GM18511 (cell line): ENCODE results near the gene WDR89.
"Not testable (repeated sequence)": the region's sequence is repeated elsewhere in the genome, so short reads cannot be mapped to it uniquely, and the experiment has no call there.

Experiments
- ATAC-seq: cut with Tn5 transposase; IDR thresholded peaks from one replicate; pipeline ENCODE4 v1.9.1; 2021; ENCODE audit warnings: mild to moderate bottlenecking, moderate library complexity; ENCODE audit not compliant: unreplicated experiment

WDR89 gene

DNA sequence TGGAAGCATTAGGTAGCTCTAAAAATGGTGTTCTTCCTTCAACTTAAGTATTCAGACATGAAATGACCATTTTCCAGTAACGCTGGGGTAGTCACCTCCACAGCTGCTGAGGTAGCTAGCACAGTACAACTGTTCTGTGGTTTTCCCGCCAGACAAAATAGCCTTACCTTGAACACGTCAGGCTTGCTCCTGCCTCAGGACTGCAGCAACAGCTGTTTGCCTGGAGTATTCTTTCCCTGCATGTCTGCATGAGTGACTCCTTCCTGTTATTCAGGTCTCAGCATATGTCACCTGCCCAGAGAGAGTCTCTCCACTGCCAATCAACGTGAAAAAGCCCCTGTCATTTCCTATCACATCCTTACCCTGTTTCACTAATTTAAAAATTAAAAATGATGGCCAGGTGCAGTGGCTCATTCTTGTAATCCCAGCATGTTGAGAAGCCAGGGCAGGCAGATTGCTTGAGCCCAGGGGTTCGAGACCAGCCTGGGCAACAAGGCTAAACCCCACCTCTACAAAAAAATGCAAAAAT is 37.9 kb downstream of the WDR89 start:
- no peak for ATAC-seq

DNA sequence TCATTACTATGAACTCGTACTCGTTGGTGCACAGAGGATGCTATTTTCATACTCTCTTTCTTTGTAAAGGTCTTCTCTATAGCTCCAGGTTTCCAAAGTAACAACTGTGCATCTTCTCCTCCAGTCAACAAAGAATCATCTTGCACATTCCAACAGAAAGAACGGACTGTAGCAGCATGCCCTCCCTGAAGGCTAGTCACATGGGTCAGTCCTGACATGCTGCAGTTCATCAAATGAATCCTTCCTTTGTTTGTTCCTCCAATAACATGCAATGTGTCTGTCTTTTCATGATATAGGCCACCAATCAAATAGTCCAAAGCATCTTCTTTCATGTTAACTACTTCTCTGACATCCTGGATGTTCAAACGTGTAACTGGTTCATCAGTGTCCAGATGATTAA is 42.9 kb downstream of the WDR89 start:
- no peak for ATAC-seq

DNA sequence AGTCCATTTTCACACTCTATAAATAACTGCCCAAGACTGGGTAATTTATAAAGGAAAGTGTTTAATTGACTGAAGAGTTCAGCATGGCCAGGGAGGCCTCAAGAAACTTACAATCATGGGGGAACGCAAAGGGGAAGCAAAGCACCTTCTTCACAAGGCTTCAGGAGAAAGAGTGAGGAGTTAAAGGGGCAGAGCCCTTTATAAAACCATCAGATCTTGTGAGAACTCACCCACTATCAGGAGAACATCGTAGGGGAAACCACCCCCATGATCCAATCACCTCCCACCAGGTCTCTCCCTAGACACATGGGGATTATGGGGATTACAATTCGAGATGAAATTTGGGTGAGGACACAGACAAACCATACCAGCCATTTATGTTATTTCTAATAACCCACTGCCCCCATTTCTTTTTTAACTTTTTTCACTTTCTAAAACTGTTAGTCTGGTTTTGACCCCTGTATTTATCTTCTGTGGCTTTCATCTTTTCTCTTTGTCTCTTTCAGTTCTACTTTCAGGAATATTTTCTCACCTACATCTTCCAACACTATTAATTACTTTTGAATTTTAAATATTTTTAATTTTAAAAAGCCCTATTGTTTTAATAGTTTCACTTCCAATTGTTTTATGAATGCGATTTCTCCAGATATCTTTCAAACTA is 44.5 kb downstream of the WDR89 start:
- no peak for ATAC-seq

DNA sequence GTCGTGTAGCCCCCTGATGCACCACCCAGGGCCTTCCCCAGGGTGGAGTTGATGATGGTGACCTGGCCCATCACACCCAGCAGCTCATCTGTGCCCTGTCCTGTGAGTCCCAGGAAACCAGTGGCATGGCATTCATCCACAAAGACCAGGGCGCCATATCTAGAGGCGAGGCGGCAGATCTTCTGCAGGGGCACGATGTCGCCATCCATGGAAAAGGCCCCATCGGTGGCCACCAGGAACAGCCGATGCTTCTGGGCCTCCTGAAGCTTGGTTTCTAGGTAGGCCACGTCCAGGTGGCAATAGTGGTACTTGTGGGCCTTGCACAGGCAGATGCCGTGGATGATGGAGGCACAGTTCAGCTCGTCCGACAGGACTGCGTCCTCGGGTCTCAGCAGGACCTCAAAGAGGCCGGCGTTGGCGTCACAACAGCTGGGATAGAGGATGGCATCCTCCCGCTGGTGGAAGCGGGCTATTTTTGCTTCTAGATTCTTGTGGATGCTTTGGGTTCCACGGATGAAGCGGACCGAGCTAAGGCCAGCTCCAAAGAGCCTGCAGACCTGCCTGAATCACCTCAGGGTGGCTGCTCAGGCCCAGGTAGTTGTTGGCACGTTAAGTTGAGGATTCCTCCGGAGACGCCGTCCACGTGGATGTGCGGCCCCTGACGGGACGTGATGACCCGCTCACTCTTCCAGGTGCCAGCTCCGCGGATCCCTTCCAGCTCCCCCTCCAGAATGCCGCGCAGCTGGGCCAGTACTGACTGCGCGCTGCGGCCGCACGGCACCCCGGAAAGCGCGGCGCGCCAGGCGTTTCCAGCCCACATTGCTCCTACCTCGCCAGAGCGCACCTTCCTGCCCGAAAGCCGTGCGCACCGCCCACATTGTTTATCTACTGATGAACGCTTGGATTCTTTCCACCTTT is 47.0 kb downstream of the WDR89 start:
- ATAC-seq = no peak

DNA sequence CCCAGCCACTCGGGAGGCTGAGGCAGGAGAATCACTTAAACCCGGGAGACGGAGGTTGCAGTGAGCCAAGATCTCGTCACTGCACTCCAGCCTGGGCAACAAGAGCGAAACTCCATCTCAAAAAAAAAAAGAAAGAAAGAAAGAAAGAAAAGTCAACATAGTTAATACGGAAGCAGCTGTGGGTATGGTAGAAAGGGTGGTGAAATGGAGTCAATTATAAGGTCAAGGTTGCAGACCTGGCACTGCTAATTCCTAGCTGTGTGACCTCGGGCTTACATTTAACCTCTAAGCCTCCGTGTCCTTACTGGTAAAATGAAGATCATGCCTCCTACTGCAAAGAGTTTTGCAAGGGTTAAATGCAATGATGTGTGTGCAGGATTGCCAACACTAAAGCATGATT is 58.6 kb downstream of the WDR89 start:
- not testable (repeated sequence) for ATAC-seq

DNA sequence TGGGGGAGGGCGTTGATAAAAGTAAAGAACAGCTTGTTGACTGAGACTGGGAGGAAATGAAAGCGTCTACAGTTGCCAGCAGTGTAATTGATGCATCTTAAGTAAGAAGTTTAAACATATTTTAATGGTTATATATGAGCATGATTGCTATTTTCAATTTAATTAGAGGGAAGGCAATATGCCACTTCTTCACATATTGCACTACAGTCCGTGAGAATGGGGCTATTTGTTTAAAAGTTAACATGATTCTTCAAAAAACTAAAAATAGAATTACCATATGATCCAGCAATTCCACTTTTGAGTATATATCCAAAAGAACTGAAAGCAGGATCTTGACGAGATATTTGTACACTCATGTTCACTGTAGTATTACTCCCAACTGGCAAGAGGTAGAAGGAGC is 60.2 kb downstream of the WDR89 start:
- no peak for ATAC-seq

DNA sequence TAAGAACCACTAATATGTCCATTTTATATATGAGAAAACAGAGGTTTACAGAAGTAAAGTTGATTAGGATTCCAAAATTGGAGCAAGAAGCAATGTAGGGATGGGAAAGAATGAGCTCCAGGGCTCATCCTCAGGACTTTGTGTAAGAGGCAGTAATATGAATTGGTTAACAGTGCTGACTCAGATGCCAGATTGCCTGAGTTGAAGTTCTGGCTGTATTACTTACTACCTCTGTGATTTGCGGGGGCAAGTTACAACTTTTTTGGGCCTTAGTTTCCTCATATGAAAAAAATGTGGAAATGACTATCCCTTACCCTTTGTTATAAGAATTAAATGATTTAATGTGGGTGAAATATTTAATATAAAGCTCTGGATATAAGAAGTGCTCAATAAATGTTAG is 63.4 kb downstream of the WDR89 start:
- ATAC-seq = no peak

DNA sequence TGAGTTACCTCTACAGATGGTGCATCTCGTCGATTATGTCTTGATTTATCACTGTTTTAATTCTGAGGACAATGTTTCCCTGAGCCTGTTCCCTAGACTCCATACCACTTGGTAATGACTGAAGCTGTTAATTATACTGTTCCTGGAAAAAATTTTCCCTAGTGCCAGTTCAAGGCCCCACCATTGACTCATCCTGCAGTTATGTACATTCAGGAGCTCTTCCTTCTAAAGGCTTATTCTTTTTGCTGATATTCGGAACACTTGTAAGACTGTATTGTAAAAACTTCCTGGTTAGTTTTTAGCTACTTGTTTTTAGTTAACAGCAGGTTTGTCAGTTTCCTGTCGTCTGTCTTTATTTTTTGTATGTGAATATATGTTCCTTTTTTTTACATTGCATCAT is 68.1 kb downstream of the WDR89 start:
- no peak for ATAC-seq

DNA sequence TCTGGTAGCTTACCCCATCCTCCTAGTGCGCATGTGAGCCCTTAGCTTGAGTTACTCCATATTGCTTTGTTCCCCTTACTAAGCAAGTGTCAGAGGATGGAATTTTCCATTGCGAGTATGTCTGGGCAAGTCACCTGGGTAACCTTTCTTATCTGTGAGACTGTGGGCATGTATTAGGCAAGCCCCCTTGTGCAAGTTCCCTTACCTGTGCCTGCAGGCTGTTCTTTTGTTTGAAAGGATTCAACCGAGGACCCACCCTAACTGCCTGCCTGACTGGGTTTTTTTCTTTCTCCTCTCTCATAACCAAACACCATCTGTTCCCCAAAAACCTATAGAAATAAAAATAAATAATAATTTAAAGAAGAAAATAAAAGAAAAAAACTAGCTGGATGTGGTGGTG is 76.2 kb downstream of the WDR89 start:
- ATAC-seq = no peak

DNA sequence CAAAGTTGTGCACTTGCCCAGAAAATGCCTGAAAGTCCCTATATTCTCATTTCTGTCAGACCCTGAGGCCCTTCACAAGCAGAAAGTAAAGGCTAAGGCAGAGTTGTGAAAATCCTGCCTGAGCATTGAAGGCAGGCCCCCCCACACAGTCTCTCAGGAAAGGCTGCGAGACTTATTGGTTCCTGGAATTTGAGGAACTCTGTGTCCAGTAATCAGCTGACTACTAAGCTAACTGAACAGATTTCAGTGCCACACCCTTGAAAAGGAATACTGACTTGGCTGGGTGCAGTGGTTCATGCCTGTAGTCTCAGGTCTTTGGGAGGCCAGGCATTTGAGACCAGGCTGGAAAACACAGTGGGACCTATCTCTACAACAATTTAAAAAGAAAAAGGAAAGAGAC is 77.4 kb downstream of the WDR89 start:
- no peak for ATAC-seq

DNA sequence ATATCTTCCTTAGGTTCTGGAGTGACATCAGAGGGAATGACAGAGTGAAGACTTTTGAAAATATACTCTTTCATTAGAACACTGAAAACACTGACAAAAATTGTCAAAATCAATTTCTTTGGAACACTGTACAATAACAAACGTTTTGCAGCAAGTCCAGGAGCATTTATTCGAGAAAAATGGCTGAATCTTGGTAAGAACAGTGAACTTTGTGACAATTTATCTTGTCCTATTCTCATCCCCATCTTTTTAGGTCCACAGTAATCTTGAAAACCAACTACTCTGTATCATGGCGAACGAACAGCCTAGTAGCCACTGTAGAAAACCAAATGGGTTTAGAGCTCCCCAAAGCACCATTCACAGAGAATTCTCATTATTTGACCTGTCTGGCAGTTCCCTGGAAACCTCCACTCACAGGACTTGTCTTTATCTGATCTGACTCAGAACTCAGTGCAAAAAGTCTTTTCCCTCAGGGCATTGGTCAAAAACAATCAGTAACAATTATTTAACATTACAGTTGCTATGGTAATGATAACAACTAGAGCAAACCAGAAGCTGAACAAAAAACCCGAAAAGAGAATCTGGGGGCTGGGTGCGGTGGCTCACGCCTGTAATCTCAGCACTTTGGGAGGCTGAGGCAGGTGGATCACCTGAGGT is 78.2 kb downstream of the WDR89 start:
- ATAC-seq = no peak

DNA sequence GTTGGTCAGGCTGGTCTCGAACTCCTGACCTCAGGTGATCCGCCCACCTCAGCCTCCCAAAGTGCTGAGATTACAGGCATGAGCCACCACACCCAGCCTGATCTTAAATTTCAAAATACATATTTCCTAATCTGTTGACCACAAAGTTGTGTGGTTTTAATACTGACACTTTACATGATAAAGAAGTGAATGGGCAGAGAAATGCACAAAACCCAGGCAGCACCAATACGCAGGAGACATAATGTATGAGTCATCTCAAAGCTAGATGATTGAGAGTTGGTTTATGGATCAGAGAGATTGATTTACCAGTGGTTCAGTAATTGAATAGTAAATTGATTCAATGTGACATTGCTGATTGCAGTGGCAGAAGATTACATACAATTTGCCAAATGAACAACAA is 79.3 kb downstream of the WDR89 start:
- ATAC-seq = no peak

DNA sequence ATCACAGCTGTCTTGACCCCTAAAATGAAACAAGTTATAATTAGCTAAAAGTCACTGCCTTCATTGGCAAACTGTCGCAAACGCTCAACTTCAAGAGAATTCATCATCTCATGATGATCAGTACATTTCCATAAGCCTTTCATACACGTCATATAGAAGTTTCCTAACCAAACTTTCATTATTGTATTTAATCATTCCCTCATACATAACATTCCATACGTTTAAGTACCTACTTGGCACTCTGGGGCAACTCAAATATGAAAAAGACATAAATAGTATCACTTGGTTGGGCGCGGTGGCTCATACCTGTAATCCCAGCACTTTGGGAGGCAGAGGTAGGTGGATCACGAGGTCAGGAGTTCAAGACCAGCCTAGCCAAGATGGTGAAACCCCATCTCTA is 86.1 kb downstream of the WDR89 start:
- ATAC-seq = no peak

DNA sequence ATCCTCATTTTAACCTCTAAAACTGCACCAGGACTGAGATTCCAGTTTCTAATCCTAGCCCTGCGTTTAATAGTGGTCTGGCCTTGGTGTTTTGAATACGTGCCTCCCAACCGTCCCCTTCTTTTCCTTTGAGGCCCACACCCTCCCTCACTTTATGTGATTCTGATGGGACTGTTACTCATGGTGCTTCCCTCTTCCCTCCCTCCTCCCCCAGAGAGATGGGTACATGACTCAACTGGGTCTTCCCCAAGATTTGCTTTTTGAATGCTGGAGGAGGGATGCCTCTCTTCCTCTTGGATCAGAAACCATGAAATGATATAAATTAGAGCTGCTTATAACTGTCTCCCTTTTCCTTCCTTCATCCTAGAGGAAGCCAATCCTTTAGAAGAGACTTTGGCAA is 90.3 kb downstream of the WDR89 start:
- ATAC-seq = no peak

DNA sequence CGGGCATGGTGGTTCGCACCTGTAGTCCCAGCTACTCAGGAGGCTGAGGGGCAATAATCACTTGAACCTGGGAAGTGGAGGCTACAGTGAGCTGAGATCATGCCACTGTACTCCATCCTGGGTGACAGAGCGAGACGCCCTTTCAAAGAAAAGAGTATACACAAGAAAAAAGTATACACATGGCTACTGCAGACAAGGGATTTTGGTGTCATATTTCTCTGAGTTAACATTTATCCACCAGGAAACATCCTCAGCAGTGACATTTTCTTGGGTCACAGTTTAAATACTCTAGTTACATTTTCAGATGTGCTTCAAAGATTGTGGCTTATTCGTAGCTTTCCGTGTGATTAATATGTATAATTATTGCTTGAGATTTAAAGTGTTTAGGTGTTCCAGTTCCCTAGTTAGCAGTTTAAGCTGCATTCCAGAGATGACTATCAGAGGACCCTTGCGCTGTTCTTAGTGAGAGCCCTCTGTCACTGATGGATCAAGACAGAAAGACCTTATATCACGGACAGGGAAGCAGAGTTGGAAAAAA is 93.8 kb downstream of the WDR89 start:
- ATAC-seq = no peak
